GM19467 (cell line): ENCODE measurements around the gene HCFC1.

Experiments
- ATAC-seq: cut with Tn5 transposase; IDR thresholded peaks from one replicate; pipeline ENCODE4 v1.9.1; 2021; ENCODE audit warnings: mild to moderate bottlenecking, moderate library complexity; ENCODE audit not compliant: unreplicated experiment

The HCFC1 gene

DNA sequence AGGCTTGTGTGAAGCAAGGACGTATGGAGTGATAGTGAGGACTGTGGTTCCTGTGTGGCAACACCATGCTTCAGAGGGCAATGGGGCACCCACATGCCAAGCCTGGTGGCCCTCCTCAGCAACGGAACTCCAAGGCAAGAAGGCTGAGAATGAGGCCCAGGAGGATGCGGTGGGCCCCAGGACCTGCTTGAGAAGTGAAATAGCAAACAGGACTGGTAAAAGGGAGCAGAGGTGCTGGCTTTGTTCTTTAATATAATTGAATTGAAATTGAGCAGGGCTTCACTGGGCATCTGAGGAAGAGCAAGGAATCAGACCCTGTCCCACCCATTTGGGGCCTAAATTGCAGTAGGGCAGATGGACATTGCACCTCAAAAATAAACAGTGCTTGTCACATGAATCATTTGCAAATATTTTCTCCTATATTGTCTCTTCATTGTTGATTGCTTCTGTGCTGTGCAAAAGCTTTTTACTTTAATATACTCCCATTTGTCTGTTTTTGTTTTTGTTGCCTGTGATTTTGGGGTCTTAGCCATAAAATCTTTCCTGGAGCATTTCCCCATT, 3.2 kb upstream of the HCFC1 start:
- ATAC-seq: no peak

DNA sequence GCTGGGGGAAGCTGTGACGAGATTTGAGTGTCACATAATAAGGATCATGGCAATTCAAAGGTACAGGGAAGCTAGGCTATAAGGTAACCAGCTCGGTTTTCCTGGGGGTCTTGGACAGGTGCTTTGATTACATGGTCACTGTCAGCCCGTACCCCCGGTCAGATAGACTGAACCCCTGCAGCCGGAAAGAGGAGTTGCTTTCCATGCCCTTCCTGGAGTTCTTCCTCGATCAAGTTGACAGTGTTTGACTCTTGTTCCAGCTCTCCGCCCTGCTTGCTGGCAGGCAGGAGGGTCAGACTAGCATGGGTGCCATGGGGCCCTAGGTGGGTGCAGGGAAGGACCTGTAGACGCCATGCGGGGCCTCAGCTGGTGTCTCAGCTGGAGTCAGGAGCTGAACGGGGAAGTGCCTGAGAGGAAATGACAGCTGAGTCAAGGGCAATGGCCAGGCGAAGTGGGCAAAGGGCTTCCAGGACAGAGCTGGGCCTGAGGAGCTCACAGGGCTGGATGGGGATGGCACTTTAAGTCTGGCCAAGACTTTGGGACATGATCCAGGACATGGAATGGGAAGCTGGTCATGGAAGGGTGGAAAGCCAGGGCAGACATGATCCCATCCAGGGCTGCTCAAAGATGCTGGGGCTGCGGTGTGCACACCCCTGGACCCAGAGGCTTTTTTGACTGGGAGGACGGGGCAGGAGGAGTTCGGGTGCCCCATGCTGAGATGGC, 2.5 kb upstream of the HCFC1 start:
- no peak for ATAC-seq

DNA sequence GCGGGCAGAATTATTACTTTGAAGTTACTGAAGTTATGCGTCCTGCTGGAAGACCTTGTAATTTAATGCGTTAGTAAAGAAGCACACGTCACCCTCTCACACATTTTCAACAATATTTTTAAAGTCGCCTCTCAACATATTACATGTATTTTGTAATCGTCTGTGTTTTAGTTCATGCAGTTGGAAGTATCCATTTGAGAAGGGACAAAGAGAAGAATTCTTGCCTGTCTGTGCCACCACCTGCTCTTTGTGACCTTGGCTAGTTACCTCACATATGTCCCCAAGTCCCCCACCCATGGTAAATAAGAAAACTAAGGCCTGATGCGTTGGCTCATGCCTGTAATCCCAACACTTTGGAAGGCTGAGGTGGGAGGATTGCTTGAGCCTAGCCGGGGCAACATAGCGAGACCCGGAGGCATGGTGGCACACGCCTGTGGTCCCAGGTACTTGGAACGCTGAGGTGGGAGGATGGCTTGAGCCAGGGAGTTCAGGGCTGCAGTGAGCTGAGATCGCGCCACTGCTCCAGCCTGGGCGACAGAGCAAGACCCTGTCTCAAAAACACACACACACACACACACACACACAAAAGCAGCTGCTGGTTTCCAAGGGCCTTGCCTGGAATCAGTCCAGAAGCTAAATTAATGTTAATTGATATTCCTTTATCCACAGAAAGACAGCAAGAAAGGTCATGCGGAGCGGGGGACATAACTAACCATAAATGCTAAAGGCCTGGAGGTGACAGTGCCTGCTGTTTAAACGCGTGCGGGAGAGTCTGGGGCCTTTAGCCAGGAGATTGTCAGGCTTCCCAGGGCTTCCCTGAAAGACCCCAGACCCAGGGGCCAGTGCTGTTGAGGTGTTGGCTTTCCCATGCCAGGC, 1.7 kb upstream of the HCFC1 start:
- no peak for ATAC-seq

DNA sequence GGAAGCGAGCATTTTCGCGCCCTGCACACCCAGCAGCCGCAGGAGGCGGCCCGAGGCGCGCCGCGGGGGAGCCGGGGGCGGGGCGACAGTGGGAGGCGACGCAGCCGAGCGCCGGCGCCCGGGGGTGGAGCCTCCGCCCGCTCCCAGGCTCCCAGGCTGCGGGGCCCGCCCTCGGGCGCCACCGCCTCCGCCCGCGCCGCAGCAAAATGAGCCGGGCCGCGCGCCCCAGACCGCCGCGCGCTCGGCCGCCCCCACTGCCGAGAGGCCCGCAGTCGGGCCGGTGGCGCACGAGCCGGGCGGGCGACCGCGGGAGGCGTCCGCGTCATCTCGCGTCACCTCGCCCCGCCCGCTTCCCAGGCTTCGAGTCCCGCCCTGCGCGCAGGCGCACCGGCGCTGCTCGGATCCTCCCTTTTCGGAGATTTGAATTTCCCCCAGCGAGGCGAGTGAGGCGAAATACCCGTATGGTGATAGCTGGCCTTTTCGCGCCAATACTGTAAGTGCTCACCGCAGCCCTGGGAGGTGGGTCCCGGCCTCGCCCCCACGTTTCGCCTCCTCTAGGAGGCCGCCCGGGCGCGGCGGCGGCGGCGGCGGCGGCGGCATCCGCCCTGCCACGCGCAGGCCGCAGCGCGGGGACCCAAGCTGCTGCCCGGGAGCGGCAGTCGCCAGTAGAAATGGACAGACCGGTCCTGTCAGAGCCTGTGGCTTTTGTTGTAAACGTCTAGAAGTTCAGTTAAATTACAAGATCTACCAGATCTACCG, 929 bp upstream of the HCFC1 start, which contains the start of gene TMEM187:
Gene TMEM187, plus strand, starts transcription at position 387 of the 759 bp plus-strand sequence. CDS start 9,309 bp downstream, outside the sequence.
- peak; percentile 41 for ATAC-seq

DNA sequence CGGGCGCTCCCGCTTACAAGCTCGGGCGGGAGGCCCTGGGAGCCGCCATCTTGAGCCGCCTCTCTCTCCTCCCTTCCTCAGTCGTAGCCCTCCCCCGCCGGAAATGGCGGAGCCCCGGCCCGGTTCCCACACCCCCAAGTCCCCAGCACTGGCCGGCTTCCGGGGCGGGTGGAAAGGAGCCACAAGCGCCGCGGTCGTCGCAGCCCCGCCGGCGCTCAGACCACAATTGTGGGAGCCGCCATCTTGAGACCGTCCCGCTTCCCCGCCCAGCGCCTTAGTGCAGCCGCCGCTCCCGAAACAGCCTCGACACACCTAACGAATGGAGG, 531 bp downstream of the HCFC1 start:
- ATAC-seq: peak; percentile 32

DNA sequence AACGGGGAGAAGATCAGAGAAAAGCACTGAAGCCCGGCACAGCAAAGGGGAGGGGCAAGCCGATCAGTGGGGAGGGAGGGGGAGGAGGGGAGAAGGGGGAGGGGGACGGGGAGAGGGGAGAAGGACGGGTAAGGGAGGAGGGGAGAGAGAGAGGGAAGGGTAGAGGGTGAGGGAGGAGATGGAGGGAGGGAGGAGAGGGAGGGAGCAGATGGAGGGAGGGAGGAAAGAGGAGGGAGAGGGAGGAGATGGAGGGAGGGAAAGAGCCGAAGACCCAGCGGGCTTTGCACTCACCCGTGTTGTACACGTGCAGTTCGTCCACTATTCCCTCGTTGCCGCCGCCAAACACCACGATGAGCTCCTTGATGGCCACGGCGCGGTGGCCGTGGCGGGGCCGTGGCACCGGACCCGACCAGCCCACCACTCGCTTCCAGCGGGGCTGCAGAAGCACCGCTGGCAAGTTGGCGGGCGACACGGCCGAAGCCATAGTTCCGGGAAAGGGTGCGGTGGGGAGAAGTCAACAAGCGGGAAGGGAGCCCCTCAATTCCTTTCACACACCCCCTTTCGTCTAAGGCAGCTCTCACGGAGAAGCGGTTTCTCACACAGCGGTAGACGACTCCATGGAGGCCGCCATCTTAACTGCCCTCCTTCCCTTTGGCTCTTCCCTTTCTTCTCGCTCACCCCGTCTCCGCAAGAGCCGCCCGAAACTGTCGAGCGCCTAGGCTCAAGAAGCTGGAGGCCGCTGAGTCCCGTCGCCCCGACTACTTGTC, 1.1 kb downstream of the HCFC1 start:
- ATAC-seq: no peak

DNA sequence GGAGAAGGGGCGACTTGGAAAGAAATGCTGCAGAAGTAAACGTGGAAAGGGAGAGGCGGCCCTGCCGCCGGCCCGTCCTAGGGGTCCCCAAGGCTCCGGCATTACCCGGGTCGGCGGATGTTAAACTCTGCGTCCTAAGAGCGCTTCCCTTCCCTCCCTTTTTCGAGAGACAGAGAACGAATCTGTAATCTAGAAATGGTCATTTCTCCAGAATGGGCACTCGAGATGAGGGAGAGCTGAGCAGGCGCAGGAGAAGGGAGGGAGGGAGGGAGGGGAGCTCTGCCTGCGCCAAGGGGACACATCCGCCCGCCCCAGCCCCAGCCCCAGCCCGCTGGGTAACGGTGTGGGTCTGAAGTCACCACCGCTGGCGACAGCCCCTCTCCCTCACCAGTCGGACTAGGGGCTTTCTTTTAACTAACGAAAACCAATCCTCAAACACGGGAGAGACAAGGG, 1.7 kb downstream of the HCFC1 start:
- ATAC-seq: no peak

DNA sequence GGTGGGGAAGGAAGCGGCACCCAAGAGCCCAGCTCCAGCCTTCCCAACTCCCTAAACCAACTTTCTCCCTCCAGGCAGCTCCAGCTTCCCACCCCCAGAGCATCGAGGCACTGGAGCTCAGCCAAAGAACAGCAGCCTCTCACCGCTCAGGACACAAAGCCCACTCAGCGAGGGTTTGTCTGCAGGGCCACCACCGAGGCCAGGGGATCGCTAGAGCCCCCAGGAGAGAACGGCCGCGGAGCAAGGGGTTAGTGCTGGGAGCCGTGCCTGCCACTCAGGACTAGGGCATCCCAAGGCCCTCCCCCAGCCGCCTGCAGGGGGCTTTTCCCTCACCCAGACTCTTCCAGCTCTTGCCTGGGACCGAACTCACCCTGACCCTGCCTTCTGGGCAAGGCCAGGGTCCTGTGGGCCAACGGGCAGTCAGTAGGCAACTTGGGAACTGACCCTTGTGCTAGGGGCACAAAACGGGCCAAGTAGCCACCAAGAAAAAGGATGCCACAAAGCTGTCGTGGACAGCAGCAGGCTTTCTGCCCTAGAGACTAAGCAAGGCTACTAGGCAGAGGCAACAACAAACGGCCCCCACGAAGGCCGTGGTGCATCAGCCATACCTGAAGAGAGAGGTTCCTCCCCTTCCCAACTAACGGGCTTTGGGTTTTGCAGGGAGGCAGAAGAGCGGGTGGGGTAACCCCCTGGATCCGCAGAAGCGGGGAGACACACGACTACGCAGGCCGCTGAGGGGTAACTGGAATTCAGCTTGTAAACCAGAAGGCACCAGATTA, 2.3 kb downstream of the HCFC1 start:
- ATAC-seq: no peak

DNA sequence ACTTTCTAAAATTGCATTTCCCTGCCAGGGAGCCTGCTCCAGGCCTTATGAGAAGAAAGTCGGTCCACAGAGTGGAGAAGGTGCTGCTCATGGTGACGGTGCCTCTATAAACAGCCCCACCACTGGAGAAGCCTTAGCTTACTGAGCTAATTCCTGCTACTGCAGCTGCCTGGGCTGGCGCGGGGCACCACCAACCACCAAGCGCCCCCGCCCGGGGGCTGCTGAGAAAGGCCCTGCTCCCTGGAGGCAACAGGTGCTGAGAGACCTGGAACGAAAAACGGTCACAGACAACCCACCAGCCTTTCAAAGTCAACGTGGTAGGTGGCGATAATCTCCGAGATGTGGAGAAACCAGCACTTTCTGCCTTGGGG, 2.9 kb downstream of the HCFC1 start:
- ATAC-seq: no peak

DNA sequence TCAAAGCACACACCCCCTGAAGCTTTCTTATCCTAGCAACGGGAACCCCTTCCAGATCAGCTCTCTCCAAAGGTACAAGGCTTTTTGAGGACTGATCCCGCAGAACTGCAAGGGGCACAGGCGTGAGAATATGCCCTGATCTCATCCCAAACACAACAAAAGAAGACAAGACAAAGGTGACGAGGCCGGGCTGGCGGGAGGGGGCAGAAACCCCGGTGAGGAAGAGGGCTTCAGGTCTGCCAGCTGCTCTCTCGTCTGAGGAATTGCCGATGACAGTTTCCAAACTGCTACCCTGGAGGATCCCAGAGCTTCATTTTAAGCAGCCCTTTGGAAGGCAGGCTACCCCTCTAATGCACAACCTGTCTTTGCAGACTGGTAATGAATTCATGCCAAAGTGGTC, 3.4 kb downstream of the HCFC1 start:
- ATAC-seq: no peak

DNA sequence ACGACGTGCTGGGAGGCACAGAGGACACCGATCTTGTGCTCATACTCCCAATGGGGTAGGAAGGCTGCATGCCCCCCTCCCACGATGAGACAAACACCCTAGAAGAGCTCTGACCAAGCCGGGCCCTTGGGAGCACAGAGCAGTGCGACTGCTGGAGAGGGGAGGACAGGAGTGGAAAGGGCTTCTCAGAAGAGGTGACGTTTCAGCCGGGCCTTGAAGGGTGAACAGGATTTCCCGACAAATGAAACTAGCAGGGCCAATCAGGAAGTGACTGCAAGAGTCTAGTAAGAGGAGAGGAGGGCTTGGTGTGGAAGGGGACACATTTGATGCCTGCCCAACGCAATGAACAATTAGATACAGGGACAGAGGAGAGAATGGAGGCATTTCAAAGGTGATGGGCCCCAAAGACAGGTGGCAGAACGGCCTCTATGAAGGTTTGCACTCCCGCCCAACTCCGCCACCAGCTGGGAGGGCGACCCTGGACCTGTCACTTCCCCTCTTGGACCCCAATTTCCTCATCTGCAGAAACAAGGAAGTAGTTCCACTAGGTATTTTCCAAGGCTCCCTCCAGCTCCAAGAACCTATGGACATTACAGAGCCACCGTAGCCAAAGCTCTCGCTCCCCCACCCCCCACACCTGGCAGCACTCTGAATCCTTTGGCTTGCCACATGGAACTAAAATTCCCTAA, 3.9 kb downstream of the HCFC1 start:
- ATAC-seq: no peak

DNA sequence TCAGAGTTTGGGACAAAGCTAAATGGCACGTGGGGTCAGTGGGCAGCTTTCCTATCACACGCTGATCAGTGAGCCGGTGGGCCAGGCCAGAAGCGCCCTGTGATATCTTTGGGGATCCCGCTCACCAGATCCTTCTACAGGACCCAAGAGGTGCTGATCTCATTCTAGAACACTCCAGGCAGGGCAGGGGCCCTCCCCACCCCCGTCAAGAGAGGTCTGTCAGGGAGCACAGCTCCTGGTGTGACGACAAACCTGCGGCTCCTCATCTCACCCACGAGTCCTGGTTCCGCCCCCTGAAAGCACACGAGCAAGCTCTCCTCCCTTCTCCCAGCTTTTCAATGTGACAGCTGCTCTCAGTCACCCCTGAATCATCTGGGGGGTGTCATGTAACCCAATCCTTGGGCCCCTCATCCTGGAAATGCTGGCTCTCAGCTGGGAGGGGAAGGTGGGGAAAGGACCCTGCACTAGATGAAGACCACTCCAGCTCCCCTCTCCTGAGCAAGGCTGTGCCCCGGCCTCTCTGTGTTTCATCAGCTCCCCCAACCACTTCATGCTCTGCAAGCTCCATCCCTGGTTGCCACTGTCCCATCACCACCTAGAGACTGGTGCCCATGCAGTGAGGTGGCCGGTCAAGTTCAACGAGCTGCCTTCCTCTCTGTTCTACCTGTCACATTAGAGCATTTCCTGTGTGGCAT, 4.6 kb downstream of the HCFC1 start:
- ATAC-seq: no peak

DNA sequence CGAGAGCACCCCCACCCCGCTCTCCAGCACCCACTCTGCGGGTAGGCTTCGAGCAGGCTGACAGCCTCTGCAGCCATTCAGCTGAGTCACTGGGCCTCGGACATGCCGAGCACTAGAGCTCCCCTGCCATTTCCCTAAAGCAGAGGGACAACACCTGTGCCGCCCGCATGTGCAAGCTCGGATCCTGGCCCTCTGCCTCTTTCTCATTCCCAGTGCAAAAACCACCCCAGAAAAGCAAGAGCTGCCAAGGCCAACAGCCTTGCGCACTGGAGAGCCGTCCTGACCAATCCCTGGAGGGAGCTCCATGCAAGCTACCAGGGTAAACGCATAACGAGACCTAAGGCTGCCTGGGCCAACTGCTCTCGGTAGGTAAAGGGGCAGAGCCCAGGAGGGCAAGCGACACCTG, 5.3 kb downstream of the HCFC1 start:
- ATAC-seq: no peak

DNA sequence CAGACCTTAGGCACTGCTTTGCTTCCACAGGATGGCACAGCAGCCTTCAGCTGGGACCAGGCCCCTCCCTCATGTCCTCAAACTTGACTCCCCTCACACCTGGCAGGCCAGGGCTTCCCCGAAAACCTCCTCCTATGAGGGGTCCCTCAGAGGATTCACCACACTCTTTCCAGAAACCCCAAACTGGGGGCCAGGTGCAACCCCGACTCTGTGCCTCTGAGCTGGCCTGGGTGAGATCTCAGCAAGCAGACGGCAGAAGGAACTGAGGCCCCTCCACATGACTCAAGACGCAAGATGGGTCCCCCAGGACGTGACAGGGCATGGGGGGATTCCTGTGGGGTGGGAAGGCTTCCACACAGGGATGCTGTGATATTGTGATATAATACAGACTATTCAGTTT, 6.2 kb downstream of the HCFC1 start:
- no peak for ATAC-seq

DNA sequence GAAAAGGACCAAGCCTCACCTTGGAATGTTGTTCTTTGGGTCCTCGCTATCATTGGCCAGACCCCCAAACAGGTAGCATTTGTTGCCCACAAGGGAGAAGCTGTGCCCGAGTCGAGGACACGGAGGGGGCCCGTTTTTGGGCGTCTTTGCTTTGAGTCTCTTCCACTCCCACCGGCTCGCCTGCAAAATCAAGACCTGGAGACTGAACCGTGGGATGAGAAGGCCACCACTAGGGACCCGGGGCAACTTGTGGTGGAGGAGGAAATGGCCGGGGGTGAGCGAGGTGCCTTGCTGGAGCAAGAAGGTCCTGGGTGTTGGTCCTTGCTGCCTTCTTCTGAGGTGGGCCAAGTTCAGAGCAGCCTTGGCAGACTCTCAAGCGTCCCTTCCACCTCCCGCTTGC, 7.5 kb downstream of the HCFC1 start:
- ATAC-seq: no peak

DNA sequence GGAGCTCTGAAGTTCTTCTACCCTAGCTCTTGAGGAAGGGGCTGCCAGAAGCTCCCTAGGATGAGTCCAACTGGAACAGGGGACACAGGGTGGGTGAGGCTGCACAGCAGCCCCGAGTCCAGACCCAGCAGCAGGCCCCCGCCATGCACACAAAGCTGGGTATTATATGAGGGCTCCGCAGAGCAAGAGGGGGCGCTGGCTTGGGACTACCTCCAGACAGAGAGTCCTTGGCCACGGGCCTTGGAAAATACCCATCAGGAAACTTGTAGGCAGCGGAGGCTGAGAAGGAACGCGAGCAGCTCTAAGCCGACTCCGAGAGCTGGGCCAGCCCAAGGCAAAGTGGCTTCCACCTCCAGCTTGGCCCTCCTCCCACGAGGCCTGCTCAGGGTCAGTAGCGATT, 8.1 kb downstream of the HCFC1 start:
- ATAC-seq: no peak

DNA sequence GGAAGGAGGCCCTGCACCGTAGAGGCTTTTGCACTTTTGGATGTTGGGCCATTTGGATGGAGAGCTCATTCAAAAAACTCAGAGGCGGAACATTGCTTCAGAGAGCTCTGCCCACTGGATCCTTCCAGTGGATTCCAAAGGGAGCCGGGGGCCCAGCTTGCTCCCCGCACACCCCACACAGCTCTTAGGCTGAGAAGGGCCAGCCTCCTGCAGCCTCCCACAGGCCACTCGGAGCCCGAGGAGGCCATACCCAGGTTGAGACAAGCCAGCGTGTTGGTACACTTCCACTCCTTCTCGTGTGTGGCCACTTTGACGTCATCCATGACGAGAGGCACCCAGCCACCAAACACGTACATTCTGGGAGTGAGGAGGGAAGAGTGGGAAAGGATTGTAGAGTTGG, 10.3 kb downstream of the HCFC1 start:
- no peak for ATAC-seq

DNA sequence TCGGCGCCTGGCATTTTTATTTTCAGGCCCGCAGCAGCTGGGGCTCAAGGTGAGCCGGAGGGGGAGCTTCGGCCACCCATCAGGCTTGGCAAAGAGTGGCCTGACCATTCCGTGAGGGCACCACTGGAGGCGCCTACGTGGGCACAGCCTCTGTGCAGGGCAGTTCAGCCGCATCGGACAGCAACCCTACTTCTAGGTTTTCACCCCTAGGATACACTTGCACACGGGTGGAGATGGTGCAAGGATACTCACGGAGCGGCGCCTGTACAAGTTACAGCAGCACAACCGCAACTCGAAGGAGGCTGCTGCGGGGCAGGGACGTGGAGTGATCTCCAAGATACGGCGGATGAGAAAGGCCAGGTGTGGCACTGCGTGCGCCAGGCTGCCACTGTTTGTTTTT, 10.8 kb downstream of the HCFC1 start:
- ATAC-seq: no peak

DNA sequence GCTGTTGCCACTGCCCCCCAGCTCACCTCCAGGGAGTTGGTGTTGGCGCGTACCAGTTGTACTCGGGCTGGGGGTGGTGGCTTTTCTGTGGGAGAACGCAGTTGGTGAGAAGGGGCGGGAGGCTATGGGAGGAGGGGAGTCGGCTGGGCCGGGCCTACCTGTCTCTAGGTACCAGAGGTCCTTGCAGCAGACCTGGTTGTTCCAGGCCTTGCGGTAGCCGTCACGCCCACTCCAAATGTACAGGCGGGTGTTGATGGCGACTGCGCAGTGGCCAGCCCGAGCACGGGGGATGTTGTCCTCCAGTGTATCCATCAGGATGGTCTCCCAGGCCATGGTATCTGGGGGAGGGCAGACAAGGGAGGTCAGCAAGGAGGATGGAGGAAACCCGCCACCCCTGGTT, 11.5 kb downstream of the HCFC1 start:
- ATAC-seq: no peak
